MM.1S (cell line): ENCODE data around the gene E2F2.

ENCODE experiments used
- DNase-seq: peaks from one replicate; pipeline ENCODE4 v3.0.0-alpha.2; 2015
- H2AFZ ChIP-seq: fragments of 300-600 bp; sonication (generic); 2 replicates; pipeline ENCODE4 v1.6.0; 2016; ENCODE audit warnings: antibody characterized with exemption, low read length
- H3F3A ChIP-seq: fragments of 300-600 bp; sonication (generic); 2 replicates; pipeline ENCODE4 v1.6.1; 2016; ENCODE audit warnings: mild to moderate bottlenecking, antibody characterized with exemption, low read length, moderate library complexity, mixed read lengths; ENCODE audit not compliant: insufficient read depth
- H3K27ac ChIP-seq: fragments of 300-600 bp; sonication (generic); 2 replicates; pipeline ENCODE4 v1.5.1; 2016; ENCODE audit warnings: mild to moderate bottlenecking, low read length
- H3K27me3 ChIP-seq: fragments of 300-600 bp; sonication (generic); replicated peaks from 2 replicates; pipeline ENCODE4 v1.6.0; 2016; ENCODE audit warnings: low read length; ENCODE audit not compliant: insufficient read depth
- H3K36me3 ChIP-seq: fragments of 300-600 bp; sonication (generic); replicated peaks from 2 replicates; pipeline ENCODE4 v1.6.1; 2016; ENCODE audit warnings: mild to moderate bottlenecking, low read length, mixed read lengths; ENCODE audit not compliant: insufficient read depth
- H3K4me1 ChIP-seq: fragments of 300-600 bp; sonication (generic); 2 replicates; pipeline ENCODE4 v1.6.1; 2016; ENCODE audit warnings: low read length, mixed read lengths
- H3K4me2 ChIP-seq: fragments of 300-600 bp; sonication (generic); 2 replicates; pipeline ENCODE4 v1.6.0; 2016; ENCODE audit warnings: low read depth, low read length
- H3K4me3 ChIP-seq: fragments of 300-600 bp; sonication (generic); 2 replicates; pipeline ENCODE4 v1.5.1; 2016; ENCODE audit warnings: low read length, mixed read lengths
- H3K79me2 ChIP-seq: fragments of 300-600 bp; sonication (generic); 2 replicates; pipeline ENCODE4 v1.6.1; 2016; ENCODE audit warnings: mixed run types, low read length, mixed read lengths
- H3K9ac ChIP-seq: fragments of 300-600 bp; sonication (generic); 2 replicates; pipeline ENCODE4 v1.6.1; 2016; ENCODE audit warnings: low read length, mixed read lengths
- H3K9me2 ChIP-seq: fragments of 300-600 bp; sonication (generic); replicated peaks from 2 replicates; pipeline ENCODE4 v1.6.1; 2016; ENCODE audit warnings: mild to moderate bottlenecking, low read length, mixed read lengths; ENCODE audit not compliant: insufficient read depth
- H3K9me3 ChIP-seq: fragments of 300-600 bp; sonication (generic); replicated peaks from 2 replicates; pipeline ENCODE4 v1.6.1; 2016; ENCODE audit warnings: mild to moderate bottlenecking, low read length, mixed read lengths; ENCODE audit not compliant: insufficient read depth
- H4K20me1 ChIP-seq: fragments of 300-600 bp; sonication (generic); 2 replicates; pipeline ENCODE4 v1.6.1; 2016; ENCODE audit warnings: mild to moderate bottlenecking, low read length, moderate library complexity, mixed read lengths; ENCODE audit not compliant: insufficient read depth
- CTCF ChIP-seq: fragments of 300-600 bp; sonication (generic); IDR thresholded peaks from 2 replicates; pipeline ENCODE4 v1.5.1; 2016; ENCODE audit warnings: antibody characterized with exemption, low read length, mixed read lengths
- EZH2 ChIP-seq: fragments of 300-600 bp; sonication (generic); optimal IDR thresholded peaks from 2 replicates; pipeline ENCODE3; 2017; ENCODE audit warnings: low read depth, mild to moderate bottlenecking, antibody characterized with exemption, low read length, mixed read lengths
- EZH2phosphoT487 ChIP-seq: fragments of 300-600 bp; sonication (generic); IDR thresholded peaks from 2 replicates; pipeline ENCODE4 v1.6.1; 2018; ENCODE audit warnings: antibody characterized with exemption, low read length

The E2F2 gene

GRCh38 chr1:23460519-23460918 is 70.5 kb downstream of the E2F2 start:
- H3F3A ChIP-seq = no peaks in the 10 kb centered on the region
- H3K79me2 ChIP-seq = no peaks in the 10 kb centered on the region
- TF ChIP-seq EZH2phosphoT487 (no peak), CTCF (no peak), EZH2 (no peak)

GRCh38 chr1:23459338-23459757 is 71.7 kb downstream of the E2F2 start:
- H2AFZ ChIP-seq = no peak overlapping the region
- no peaks in the 10 kb centered on the region for H3K4me1 ChIP-seq
- no peaks in the 10 kb centered on the region for H3K9me2 ChIP-seq
- no peak overlapping the region for H3K27ac ChIP-seq
- no peak for DNase-seq
- no peak overlapping the region for H3K9ac ChIP-seq
- H3K9me3 ChIP-seq = no peaks in the 10 kb centered on the region
- H3K36me3 ChIP-seq = no peaks in the 10 kb centered on the region
- TF ChIP-seq CTCF (no peak), EZH2phosphoT487 (no peak), EZH2 (no peak)
- H3K79me2 ChIP-seq = no peaks in the 10 kb centered on the region
- H3K27me3 ChIP-seq = no peaks in the 10 kb centered on the region; the same call in 1 of the 2 replicates
- H3K4me2 ChIP-seq = no peak overlapping the region
- no peak overlapping the region for H3K4me3 ChIP-seq
- H3F3A ChIP-seq = no peaks in the 10 kb centered on the region
- H4K20me1 ChIP-seq = no peaks in the 10 kb centered on the region

More at GRCh38 chr1:23460519-23460918, 70.5 kb downstream of the E2F2 start:
- no peak overlapping the region for H3K4me2 ChIP-seq
- no peaks in the 10 kb centered on the region for H3K36me3 ChIP-seq
- no peaks in the 10 kb centered on the region for H3K9me2 ChIP-seq
- no peaks in the 10 kb centered on the region for H3K9me3 ChIP-seq
- no peak overlapping the region for H3K4me3 ChIP-seq
- no peak overlapping the region for H3K27ac ChIP-seq
- H3K9ac ChIP-seq = no peak overlapping the region
- H3K4me1 ChIP-seq = no peaks in the 10 kb centered on the region
- no peak for DNase-seq
- H3K27me3 ChIP-seq = no peaks in the 10 kb centered on the region; the same call in 1 of the 2 replicates
- no peaks in the 10 kb centered on the region for H4K20me1 ChIP-seq
- no peak overlapping the region for H2AFZ ChIP-seq
